Endothelial cell of hepatic sinusoid (primary cell): ENCODE results near the gene FOXO1.

Source experiments
- in situ Hi-C: cut with HindIII; loops from 2 replicates; pipeline ENCODE4 v1.10.0; 2017; ENCODE audit warnings: low sequenced_read_pairs

FOXO1 gene

GRCh38 chr13:40553356-40553755, 113.1 kb downstream of the FOXO1 start:
- in situ Hi-C loops: no loop called here

- in situ Hi-C loops: no loop called here
Measured at GRCh38 chr13:40552895-40553294, 113.5 kb downstream of the FOXO1 start.

GRCh38 chr13:40550130-40550529, 116.3 kb downstream of the FOXO1 start:
- in situ Hi-C loops: no loop called here

GRCh38 chr13:40549500-40550094, 116.8 kb downstream of the FOXO1 start:
- in situ Hi-C loops: no loop called here

- in situ Hi-C loops: no loop called here
Measured at GRCh38 chr13:40547591-40548315, 118.7 kb downstream of the FOXO1 start.

GRCh38 chr13:40546047-40546446, 120.4 kb downstream of the FOXO1 start:
- in situ Hi-C loops: no loop called here

GRCh38 chr13:40540328-40541044, 126.0 kb downstream of the FOXO1 start:
- in situ Hi-C loops: no loop called here

- in situ Hi-C loops: no loop called here
Measured at GRCh38 chr13:40539576-40540327, 126.7 kb downstream of the FOXO1 start.

GRCh38 chr13:40537146-40537895, 129.1 kb downstream of the FOXO1 start:
- in situ Hi-C loops: no loop called here

GRCh38 chr13:40536443-40537113, 129.9 kb downstream of the FOXO1 start:
- in situ Hi-C loops: no loop called here

- in situ Hi-C loops: no loop called here
Measured at GRCh38 chr13:40535345-40535836, 131.1 kb downstream of the FOXO1 start.

- in situ Hi-C loops: no loop called here
Measured at GRCh38 chr13:40534456-40534855, 132.0 kb downstream of the FOXO1 start.

GRCh38 chr13:40533072-40533471, 133.4 kb downstream of the FOXO1 start:
- in situ Hi-C loops: no loop called here

- in situ Hi-C loops: no loop called here
Measured at GRCh38 chr13:40530961-40531360, 135.5 kb downstream of the FOXO1 start.

GRCh38 chr13:40528881-40529280, 137.6 kb downstream of the FOXO1 start:
- in situ Hi-C loops: no loop called here

GRCh38 chr13:40527914-40528313, 138.5 kb downstream of the FOXO1 start:
- in situ Hi-C loops: no loop called here

- in situ Hi-C loops: no loop called here
Measured at GRCh38 chr13:40522282-40522681, 144.2 kb downstream of the FOXO1 start.

- in situ Hi-C loops: no loop called here
Measured at GRCh38 chr13:40520916-40521315, 145.5 kb downstream of the FOXO1 start.

GRCh38 chr13:40519637-40520036, 146.8 kb downstream of the FOXO1 start:
- in situ Hi-C loops: no loop called here

GRCh38 chr13:40518481-40518882, 148.0 kb downstream of the FOXO1 start:
- in situ Hi-C loops: no loop called here
